ENCODE results near the gene TSPAN6. TPM values are rescaled to one million over a fixed set of nuclear protein-coding genes. Genes with fewer than 3 reads are reported as not detected.

Gene TSPAN6
- total RNA-seq, 1 experiment from 2014 or later, result 47.4 TPM

- Histone ChIP-seq H3K4me3 (ENCODE audit: low read length) (no peak overlapping the region), H3K9me3 (ENCODE audit: low read length) (no peaks in the 10 kb centered on the region), H3K79me2 (ENCODE audit: low read length) (no peaks in the 10 kb centered on the region), H3K27me3 (ENCODE audit: low read length) (no peaks in the 10 kb centered on the region), H4K20me1 (ENCODE audit: low read length) (no peaks in the 10 kb centered on the region), H3K9me2 (replicated peaks; ENCODE audit: low read length) (no peaks in the 10 kb centered on the region), H3K27ac (ENCODE audit: low read length) (no peak overlapping the region), H3K4me1 (ENCODE audit: insufficient read depth, low read length) (peaks cover 12% of the 10 kb centered on the region), H3F3A (ENCODE audit: low read length, unreplicated experiment) (no peaks in the 10 kb centered on the region), H3K36me3 (ENCODE audit: low read depth, low read length) (no peaks in the 10 kb centered on the region), H2AFZ (ENCODE audit: low read length) (no peak overlapping the region), H3K9ac (ENCODE audit: low read length) (no peak overlapping the region), H3K4me2 (ENCODE audit: low read length) (peak overlapping the region; percentile 35)
- POLR2A ChIA-PET (ENCODE audit: unreplicated experiment), result interaction anchor here (0.6 kb wide), 2 partner anchors 716 to 811 kb away, joined by 3 read pairs; no protein-coding TSS in a partner anchor
- peak; percentile 85 for ATAC-seq
- CTCF ChIA-PET, result interaction anchor here (0.6 to 1.6 kb wide), 6 partner anchors 14 to 135 kb away, joined by 3 to 46 read pairs (median 6); partner anchors contain the start of gene CSTF2
- peak; percentile 86 for DNase-seq
- intact Hi-C loops (cut with micrococcal nuclease), result loop anchor here (1.0 to 10.0 kb wide), 3 partner anchors 15 to 171 kb away; no protein-coding TSS in a partner anchor
- TF ChIP-seq CTCF (conservative IDR thresholded peaks at IDR 0.05; ENCODE audit: low read depth, low read length), result peak; percentile 96
- TF ChIP-seq EZH2 (IDR thresholded peaks at IDR 0.05; ENCODE audit: low read length, unreplicated experiment), result no peak
- TF ChIP-seq EZH2phosphoT487 (IDR thresholded peaks at IDR 0.05; ENCODE audit: borderline replicate concordance, low read length), result no peak
- no TSS peak for BruUV-seq (replicated peaks)
These were observed 48.8 kb upstream of the TSPAN6 start for GRCh38 chrX:100685284-100685996.

DNA sequence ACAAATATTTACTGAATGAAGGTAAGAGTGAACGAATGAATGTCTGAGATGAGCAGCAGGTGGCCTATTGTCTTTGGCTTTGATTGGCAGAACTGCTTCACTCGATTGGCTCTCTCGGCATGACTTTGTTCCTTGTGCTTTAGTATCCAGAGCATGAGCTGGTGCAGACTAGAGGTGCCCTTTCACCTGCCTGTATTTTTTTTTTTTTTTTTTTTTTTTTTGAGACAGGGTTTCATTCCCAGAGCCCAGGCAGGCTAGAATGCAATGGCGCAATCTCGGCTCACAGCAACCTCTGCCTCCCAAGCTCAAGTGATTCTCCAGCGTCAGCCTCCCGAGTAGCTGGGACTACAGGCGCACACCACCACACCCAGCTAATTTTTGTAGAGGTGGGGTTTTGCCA, 46.3 kb upstream of the TSPAN6 start:
- intact Hi-C loops (cut with micrococcal nuclease), result loop anchor here (10.0 kb wide), 1 partner anchor 168 kb away; no protein-coding TSS in a partner anchor
- DNase-seq, result no peak
- H4K20me1 ChIP-seq (ENCODE audit: low read length), result no peaks in the 10 kb centered on the region
- H3K79me2 ChIP-seq (ENCODE audit: low read length), result no peaks in the 10 kb centered on the region
- POLR2A ChIA-PET (ENCODE audit: unreplicated experiment), result no interaction called here
- peaks cover 11% of the 10 kb centered on the region for H3K4me1 ChIP-seq (ENCODE audit: insufficient read depth, low read length)
- no peak overlapping the region for H3K9ac ChIP-seq (ENCODE audit: low read length)
- no peak overlapping the region for H3K4me3 ChIP-seq (ENCODE audit: low read length)
- ATAC-seq, result no peak
- TF ChIP-seq EZH2 (IDR thresholded peaks at IDR 0.05; ENCODE audit: low read length, unreplicated experiment), result no peak
- no peaks in the 10 kb centered on the region for H3F3A ChIP-seq (ENCODE audit: low read length, unreplicated experiment)
- no peaks in the 10 kb centered on the region for H3K9me3 ChIP-seq (ENCODE audit: low read length)
- no TSS peak for BruUV-seq (replicated peaks)
- CTCF ChIA-PET, result interaction anchor here (2.0 kb wide), 1 partner anchor 85 kb away, joined by 9 read pairs; no protein-coding TSS in a partner anchor
- no peak overlapping the region for H3K27ac ChIP-seq (ENCODE audit: low read length)
- H2AFZ ChIP-seq (ENCODE audit: low read length), result no peak overlapping the region
- no peaks in the 10 kb centered on the region for H3K9me2 ChIP-seq (replicated peaks; ENCODE audit: low read length)
- H3K27me3 ChIP-seq (ENCODE audit: low read length), result no peaks in the 10 kb centered on the region
- H3K4me2 ChIP-seq (ENCODE audit: low read length), result no peak overlapping the region
- H3K36me3 ChIP-seq (ENCODE audit: low read depth, low read length), result no peaks in the 10 kb centered on the region

DNA sequence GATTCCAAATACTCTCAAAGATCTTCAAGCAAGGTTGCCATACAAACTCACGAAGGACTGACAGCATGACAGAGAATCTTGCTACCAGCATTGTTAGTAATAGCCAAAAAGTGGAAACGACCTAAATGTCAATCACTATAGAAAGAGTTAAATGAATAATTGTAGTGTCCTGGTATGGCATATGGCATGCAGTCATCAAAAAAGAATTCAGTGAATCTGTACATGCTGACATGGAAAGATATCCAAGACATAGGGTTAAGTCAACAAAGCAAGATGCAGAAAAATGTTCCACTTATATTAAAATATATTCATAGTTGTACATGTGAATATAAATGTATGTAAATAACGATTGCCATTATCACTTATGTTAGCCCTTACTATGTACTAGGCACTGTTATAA, 45.0 kb upstream of the TSPAN6 start:
- no TSS peak for BruUV-seq (replicated peaks)
- no peaks in the 10 kb centered on the region for H3F3A ChIP-seq (ENCODE audit: low read length, unreplicated experiment)

More for the DNA sequence above, 45.0 kb upstream of the TSPAN6 start:
- TF ChIP-seq EZH2phosphoT487 (IDR thresholded peaks at IDR 0.05; ENCODE audit: borderline replicate concordance, low read length), result no peak
- no peak for TF ChIP-seq EZH2 (IDR thresholded peaks at IDR 0.05; ENCODE audit: low read length, unreplicated experiment)
- no peaks in the 10 kb centered on the region for H3K9me2 ChIP-seq (replicated peaks; ENCODE audit: low read length)
- ChIA-PET POLR2A (ENCODE audit: unreplicated experiment) (no interaction called here), CTCF (no interaction called here)
- no peak overlapping the region for H2AFZ ChIP-seq (ENCODE audit: low read length)
- DNase-seq (no peak), ATAC-seq (no peak)
- H3K4me2 ChIP-seq (ENCODE audit: low read length), result no peak overlapping the region
- peaks cover 11% of the 10 kb centered on the region for H3K4me1 ChIP-seq (ENCODE audit: insufficient read depth, low read length)
- H3K27ac ChIP-seq (ENCODE audit: low read length), result no peak overlapping the region
- no peaks in the 10 kb centered on the region for H3K79me2 ChIP-seq (ENCODE audit: low read length)
- H3K4me3 ChIP-seq (ENCODE audit: low read length), result no peak overlapping the region
- intact Hi-C loops (cut with micrococcal nuclease), result loop anchor here (10.0 kb wide), 1 partner anchor 167 kb away; no protein-coding TSS in a partner anchor
- H3K9me3 ChIP-seq (ENCODE audit: low read length), result no peaks in the 10 kb centered on the region
- no peak overlapping the region for H3K9ac ChIP-seq (ENCODE audit: low read length)
- H3K36me3 ChIP-seq (ENCODE audit: low read depth, low read length), result no peaks in the 10 kb centered on the region
- no peaks in the 10 kb centered on the region for H4K20me1 ChIP-seq (ENCODE audit: low read length)
- no peaks in the 10 kb centered on the region for H3K27me3 ChIP-seq (ENCODE audit: low read length)

Measured in PC-3 (cell line).